GM19397 (cell line): Measurements from ENCODE around the gene OLFML2B.
"Not testable (repeated sequence)": the region's sequence is repeated elsewhere in the genome, so short reads cannot be mapped to it uniquely, and the experiment has no call there.

Experiments used
- ATAC-seq: cut with Tn5 transposase; IDR thresholded peaks from one replicate; pipeline ENCODE4 v1.9.1; 2021; ENCODE audit warnings: mild to moderate bottlenecking, moderate library complexity; ENCODE audit not compliant: unreplicated experiment

OLFML2B gene

DNA sequence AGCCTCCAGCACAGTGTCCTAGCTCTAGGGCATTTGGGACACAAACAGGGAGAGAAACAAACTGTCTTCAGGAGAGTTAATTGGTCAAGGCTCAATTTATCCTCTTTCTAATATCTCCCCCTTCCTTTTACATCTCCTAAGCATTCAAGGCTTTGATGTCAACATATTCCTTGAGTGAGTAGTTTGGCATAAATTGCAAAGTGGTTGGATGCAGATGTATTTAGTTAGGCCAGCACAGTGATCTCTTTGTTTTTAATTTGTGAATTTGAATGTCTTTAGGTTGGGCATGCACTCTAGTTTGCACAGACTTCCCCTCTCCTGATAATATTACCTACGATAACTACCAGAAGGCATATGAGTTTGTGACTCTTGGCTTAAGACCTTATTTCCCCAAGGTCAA lies 12.5 kb upstream of the OLFML2B start:
- ATAC-seq: no peak

DNA sequence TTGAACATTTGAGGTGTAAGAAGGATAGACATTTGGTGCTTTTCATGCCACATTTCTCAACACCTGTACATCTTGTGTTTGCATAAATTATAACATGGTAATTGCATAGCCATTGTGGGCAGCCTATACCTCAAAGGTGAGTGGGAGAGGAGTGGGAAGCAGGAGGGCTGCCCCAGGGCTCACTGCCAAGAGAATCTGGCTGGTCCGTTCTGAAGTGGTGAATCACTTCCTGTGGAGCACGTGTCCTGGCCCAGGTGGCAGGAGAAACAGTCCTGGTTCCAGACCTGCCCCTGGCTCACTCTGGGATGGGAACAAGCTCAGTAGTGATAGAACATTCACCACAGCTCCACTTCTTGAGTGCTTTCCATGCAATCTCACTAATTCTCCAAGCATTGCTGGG lies 11.6 kb upstream of the OLFML2B start:
- no peak for ATAC-seq

GRCh38 chr1:162033428-162033827 lies 9.8 kb upstream of the OLFML2B start:
- ATAC-seq: no peak

- no peak for ATAC-seq
Measured at GRCh38 chr1:162030759-162031280, 7.2 kb upstream of the OLFML2B start.

GRCh38 chr1:162029157-162029556 lies 5.5 kb upstream of the OLFML2B start:
- ATAC-seq: no peak

DNA sequence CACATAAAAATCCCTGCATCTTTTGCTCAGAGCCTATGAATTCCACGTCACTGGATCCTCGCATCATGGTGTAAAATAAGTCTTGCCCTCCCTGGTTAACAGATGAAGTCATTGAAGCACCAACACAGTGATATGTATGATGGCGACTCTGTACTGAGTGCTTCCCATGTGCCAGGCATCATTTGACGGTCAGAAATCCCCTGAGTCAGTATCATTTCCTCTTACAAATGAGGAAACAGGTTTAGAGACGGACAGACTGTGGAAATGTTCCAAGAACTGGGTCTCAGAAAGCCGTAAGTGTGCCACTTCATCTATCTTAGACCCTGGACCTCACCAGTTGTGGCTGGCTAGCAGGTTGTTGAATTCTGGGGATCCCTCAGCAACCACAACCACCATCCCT lies 5.1 kb upstream of the OLFML2B start:
- ATAC-seq: no peak

- ATAC-seq: no peak
Measured at GRCh38 chr1:162026881-162027280, 3.2 kb upstream of the OLFML2B start.

GRCh38 chr1:162025541-162025940 lies 1.9 kb upstream of the OLFML2B start:
- ATAC-seq: no peak

GRCh38 chr1:162023181-162023546 lies 505 bp downstream of the OLFML2B start:
- no peak for ATAC-seq

DNA sequence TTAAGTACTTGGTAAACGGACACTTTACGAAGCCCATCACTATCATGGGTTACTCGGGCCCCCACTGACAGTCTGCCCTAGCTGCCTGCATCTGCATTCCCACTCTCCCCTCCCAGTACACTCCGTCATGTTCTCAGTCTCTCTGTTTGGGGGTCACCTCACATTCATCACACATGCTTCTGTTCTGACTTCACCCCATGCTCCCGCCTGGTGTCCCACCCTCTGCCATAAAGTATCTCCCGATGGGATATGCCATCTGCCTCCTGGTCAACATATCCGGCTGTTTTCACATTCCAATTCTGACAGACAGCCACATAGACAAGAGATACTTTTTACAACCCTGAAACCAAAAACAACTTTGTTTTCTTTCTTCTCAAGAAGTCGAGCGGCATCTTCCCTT lies 1.0 kb downstream of the OLFML2B start:
- ATAC-seq: no peak

- ATAC-seq: no peak
Measured at GRCh38 chr1:162021124-162021523, 2.5 kb downstream of the OLFML2B start.

DNA sequence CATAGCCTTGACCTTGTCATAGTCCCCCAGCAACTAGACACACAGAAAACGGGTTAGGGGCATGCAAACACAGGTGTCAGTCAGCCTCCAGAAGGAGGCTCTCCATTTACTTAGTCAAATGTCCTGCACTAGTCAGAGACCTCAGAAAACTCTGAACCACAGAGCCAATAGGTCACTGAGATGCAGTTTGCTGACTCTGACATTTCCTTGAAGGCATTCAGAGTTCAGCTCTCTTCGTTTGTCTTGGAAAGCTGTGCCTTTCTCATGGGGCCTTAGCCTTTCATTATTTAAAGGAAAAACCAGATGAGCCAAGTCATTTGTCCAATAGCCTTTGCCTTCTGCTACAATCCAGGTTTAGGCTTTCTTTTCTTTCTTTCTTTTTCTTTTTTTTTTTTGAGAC lies 3.5 kb downstream of the OLFML2B start:
- ATAC-seq: no peak

- ATAC-seq: no peak
Measured at GRCh38 chr1:162019446-162019845, 4.2 kb downstream of the OLFML2B start.

- ATAC-seq: no peak
Measured at GRCh38 chr1:162019006-162019405, 4.7 kb downstream of the OLFML2B start.

DNA sequence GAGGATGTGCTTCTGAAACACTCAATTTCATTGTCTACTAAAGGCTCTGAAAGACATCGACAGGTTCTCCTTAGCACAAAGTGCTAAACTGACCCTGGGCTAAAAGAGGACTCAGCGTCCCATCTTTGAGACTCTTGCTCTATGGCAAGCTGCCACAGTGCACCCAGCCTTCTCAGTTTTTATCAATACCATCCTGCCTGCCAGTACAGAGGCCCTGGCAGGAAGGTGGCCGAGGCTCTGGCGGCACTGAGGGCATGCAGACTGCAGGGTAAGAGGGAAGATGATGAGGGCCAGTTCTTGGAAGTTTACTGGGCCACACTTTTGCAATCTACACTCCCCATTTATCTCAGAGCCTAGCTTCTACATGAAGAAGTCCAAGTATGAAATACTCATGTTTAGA lies 5.3 kb downstream of the OLFML2B start:
- no peak for ATAC-seq

GRCh38 chr1:162017791-162018190 lies 5.9 kb downstream of the OLFML2B start:
- ATAC-seq: not testable (repeated sequence)

DNA sequence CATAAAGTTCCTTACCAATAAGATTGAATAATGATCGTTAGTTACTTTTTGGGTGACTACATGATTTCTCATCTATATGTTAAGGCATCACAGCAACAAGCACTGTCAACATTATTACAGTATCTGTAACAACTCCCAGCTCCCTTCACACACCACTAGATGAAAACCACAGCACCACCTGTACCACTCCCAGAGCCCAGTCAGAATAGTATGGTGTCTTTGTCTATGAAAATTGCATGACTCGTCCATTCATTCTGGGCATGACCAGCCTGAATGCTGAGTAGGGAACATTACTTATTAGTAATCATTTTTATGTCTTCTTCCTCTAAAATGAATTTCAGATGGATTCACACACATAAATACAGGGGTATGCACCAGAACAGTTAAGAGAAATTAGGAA lies 7.0 kb downstream of the OLFML2B start:
- ATAC-seq: no peak

DNA sequence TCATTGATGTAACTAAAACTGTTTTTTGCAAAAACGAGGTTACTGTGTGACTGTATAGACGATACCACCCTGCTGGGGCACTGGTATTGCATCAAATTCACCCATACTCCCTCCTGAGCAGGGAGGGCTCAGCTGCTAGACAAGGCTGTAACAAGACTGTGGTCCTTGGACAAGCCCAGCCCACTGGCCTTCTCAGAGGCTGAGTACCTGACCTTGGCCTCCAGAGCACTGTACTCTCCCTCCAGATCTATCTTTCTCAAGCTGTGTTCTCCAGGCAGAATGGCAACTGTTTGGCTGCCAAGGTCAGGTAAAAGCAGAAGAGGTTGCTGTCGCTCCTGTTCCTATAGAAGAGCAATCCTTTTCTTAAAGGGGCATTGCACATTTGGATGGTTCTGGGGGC lies 8.5 kb downstream of the OLFML2B start:
- no peak for ATAC-seq

- ATAC-seq: no peak
Measured at GRCh38 chr1:162014202-162014601, 9.5 kb downstream of the OLFML2B start.

DNA sequence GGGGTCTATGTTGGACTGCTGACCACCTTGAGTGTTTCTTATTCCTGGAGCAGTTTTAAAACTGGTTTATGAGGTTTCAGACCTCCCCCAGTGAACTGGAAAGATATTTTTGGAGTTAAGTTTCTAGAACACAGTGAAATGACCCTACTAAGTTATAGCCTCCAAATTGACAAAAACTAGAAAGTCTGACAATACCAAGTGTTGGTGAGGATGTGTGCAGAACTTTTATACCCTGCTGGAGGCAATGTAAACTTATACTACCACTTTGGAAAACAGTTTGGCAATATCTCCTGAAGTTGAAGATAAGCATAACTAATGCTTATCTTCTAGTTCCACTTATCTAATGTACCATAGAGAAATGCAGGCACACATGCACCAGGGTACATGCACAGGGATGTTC lies 10.4 kb downstream of the OLFML2B start:
- no peak for ATAC-seq

DNA sequence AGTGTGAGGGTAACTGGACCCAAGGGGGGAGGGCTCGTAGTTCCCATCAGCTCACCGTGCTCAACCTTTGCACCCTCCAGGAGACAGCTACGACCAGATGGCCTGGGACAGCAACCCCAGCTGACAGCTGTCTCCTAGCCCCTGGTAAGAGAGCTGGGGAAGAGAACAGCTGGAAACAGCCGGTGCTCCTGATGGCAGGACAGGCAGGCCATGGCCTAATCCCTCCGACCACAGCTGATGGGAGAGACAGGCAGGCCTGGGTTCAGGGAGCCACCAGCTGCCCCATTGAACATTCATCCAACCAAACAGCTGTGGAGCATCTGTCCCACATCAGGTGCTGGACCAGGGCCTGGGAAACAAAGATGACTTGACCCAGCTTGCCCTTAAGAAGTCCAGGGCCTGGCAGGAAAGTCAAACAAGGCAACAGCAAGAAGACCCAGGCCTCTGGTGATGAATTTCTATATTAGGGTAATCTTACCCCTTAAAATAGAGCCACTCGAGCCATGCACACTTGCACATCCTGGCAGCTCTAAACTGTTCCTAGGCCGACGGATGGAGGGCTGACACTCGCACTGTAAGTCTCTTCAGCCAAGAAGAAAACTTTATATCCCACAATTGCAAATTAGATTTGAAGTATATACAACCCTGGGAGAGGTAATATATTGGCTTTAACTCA lies 12.2 kb downstream of the OLFML2B start:
- ATAC-seq: no peak

GRCh38 chr1:162010175-162010506 lies 13.5 kb downstream of the OLFML2B start:
- no peak for ATAC-seq

DNA sequence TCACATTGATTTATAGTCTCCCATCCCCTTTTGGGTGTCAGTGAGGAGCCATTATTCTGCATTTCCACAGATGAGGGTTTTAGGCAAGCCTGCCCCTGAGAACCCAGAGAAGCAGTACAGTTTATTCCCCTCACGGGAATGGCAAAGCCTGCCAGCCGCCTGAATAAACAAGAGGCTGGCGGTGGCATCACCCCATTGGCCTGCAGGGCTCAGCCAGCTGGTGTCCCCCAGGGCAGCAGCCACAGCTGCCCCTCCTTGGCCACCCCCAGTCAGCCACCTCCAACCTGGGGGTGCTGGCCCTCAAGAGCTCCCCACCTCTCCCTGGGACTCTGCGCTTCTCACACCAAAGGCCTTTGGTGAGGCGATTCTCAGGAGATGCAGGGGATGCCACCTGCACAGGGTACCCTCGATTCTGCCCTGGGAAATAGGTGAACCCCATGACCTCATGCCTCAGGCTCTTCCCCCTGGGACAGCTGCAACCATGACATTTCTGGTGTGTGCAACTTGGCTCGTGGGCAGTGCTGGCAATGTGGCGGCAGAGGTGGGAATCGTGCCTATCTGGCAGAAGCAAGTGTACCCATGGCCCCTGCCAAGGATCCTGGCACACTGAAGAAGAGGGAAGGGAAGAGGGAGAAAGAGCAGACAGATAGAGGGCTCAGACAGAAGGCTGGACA lies 14.0 kb downstream of the OLFML2B start:
- ATAC-seq: no peak
